ENCODE data around the gene CHST11. TPM values are rescaled to one million over a fixed set of nuclear protein-coding genes. Genes with fewer than 3 reads are reported as not detected.

The CHST11 gene
- total and polyA plus RNA-seq, 10 of the 15 experiments (the other 5 are each of a cell fraction or from before 2014, with no cell fraction given), result 1.9 to 38.1 (median 17.2) TPM

GRCh38 chr12:104468371-104468770 lies 11.6 kb downstream of the CHST11 start:
- H3K9ac ChIP-seq (ENCODE audit: control insufficient read depth, insufficient read depth, low read length), result no peak overlapping the region
- peaks cover 13% of the 10 kb centered on the region; the same call in 2 of the 3 replicates for H3K9me3 ChIP-seq (replicated peaks; ENCODE audit: control insufficient read depth, insufficient read depth, low read length)
- peaks cover 67% of the 10 kb centered on the region for H3K4me1 ChIP-seq (ENCODE audit: control insufficient read depth, insufficient read depth, low read length)
- ChIA-PET RAD21 (ENCODE audit: unreplicated experiment) (interaction anchor here (1.0 to 3.2 kb wide), 4 partner anchors 9 to 112 kb away, joined by 3 to 16 read pairs (median 4); no protein-coding TSS in a partner anchor), CTCF (interaction anchor here (1.2 to 2.5 kb wide), 3 partner anchors 9 to 11 kb away, joined by 3 to 11 read pairs (median 5); no protein-coding TSS in a partner anchor), POLR2A (interaction anchor here (0.6 to 1.5 kb wide), 7 partner anchors 9 to 39 kb away, joined by 3 to 9 read pairs (median 4); no protein-coding TSS in a partner anchor), SMC1A (ENCODE audit: uncharacterized antibody, unreplicated experiment) (interaction anchor here (1.0 to 5.0 kb wide), 5 partner anchors 10 to 37 kb away, joined by 3 to 36 read pairs (median 9); no protein-coding TSS in a partner anchor)
- H4K20me1 ChIP-seq (ENCODE audit: control insufficient read depth, insufficient read depth), result no peaks in the 10 kb centered on the region
- 99% methylated on average over 5 of the region's 5 CpGs for WGBS (ENCODE audit: insufficient coverage, insufficient replicate concordance, low lambda C conversion rate, missing lambda C conversion rate)
- intact Hi-C loops (cut with micrococcal nuclease; ENCODE audit: unreplicated experiment) (loop anchor here (10.0 kb wide), 2 partner anchors 406 to 636 kb away; partner anchors contain the start of gene WASHC4), in situ Hi-C loops (cut with MboI) (no loop called here)
- DNase-seq (ENCODE audit: low read depth, low spot score), result no peak
- 0 out of 2 replicates have a peak overlapping the region, but pooled peaks have one; percentile 4 for H3K27ac ChIP-seq (ENCODE audit: control insufficient read depth, insufficient read depth)
- H3K79me2 ChIP-seq (ENCODE audit: control insufficient read depth, insufficient read depth, low read length), result peaks cover 97% of the 10 kb centered on the region
- no peaks in the 10 kb centered on the region for H3K27me3 ChIP-seq (replicated peaks in 1 of 2; ENCODE audit: control insufficient read depth in 2 of 2, insufficient read depth in 2 of 2, low read length in 1 of 2)
- H3K4me2 ChIP-seq (ENCODE audit: control insufficient read depth, insufficient read depth), result peak overlapping the region; percentile 62; the same call in 1 of the 2 replicates
- H3K36me3 ChIP-seq (ENCODE audit: control insufficient read depth in 2 of 2, insufficient read depth in 2 of 2, low read length in 1 of 2), result no peaks in the 10 kb centered on the region
- no peak for ATAC-seq
- no peak for FAIRE-seq
- H2AFZ ChIP-seq (ENCODE audit: control insufficient read depth, low read depth, low read length), result no peak overlapping the region
- H3K4me3 ChIP-seq, result no peak overlapping the region
- TF ChIP-seq, protein P1, sequence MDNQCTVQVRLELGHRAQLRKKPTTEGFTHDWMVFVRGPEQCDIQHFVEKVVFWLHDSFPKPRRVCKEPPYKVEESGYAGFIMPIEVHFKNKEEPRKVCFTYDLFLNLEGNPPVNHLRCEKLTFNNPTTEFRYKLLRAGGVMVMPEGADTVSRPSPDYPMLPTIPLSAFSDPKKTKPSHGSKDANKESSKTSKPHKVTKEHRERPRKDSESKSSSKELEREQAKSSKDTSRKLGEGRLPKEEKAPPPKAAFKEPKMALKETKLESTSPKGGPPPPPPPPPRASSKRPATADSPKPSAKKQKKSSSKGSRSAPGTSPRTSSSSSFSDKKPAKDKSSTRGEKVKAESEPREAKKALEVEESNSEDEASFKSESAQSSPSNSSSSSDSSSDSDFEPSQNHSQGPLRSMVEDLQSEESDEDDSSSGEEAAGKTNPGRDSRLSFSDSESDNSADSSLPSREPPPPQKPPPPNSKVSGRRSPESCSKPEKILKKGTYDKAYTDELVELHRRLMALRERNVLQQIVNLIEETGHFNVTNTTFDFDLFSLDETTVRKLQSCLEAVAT (IDR thresholded peaks at IDR 0.05), result no peak
- TF ChIP-seq RCOR1 (conservative IDR thresholded peaks at IDR 0.05; ENCODE audit: low read depth, low read length) (no peak), CBX3 (IDR thresholded peaks at IDR 0.05; ENCODE audit: borderline replicate concordance, low read depth) (no peak), BCLAF1 (IDR thresholded peaks at IDR 0.05) (no peak)
- TF ChIP-seq, protein P2, sequence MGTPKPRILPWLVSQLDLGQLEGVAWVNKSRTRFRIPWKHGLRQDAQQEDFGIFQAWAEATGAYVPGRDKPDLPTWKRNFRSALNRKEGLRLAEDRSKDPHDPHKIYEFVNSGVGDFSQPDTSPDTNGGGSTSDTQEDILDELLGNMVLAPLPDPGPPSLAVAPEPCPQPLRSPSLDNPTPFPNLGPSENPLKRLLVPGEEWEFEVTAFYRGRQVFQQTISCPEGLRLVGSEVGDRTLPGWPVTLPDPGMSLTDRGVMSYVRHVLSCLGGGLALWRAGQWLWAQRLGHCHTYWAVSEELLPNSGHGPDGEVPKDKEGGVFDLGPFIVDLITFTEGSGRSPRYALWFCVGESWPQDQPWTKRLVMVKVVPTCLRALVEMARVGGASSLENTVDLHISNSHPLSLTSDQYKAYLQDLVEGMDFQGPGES (IDR thresholded peaks at IDR 0.05), result no peak
- TF ChIP-seq, protein P3, sequence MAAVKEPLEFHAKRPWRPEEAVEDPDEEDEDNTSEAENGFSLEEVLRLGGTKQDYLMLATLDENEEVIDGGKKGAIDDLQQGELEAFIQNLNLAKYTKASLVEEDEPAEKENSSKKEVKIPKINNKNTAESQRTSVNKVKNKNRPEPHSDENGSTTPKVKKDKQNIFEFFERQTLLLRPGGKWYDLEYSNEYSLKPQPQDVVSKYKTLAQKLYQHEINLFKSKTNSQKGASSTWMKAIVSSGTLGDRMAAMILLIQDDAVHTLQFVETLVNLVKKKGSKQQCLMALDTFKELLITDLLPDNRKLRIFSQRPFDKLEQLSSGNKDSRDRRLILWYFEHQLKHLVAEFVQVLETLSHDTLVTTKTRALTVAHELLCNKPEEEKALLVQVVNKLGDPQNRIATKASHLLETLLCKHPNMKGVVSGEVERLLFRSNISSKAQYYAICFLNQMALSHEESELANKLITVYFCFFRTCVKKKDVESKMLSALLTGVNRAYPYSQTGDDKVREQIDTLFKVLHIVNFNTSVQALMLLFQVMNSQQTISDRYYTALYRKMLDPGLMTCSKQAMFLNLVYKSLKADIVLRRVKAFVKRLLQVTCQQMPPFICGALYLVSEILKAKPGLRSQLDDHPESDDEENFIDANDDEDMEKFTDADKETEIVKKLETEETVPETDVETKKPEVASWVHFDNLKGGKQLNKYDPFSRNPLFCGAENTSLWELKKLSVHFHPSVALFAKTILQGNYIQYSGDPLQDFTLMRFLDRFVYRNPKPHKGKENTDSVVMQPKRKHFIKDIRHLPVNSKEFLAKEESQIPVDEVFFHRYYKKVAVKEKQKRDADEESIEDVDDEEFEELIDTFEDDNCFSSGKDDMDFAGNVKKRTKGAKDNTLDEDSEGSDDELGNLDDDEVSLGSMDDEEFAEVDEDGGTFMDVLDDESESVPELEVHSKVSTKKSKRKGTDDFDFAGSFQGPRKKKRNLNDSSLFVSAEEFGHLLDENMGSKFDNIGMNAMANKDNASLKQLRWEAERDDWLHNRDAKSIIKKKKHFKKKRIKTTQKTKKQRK (IDR thresholded peaks at IDR 0.05; ENCODE audit: low read depth, low read length), result no peak
- BruUV-seq (replicated peaks), result no TSS peak
